ENCODE measurements around the gene C1QTNF8.

- TF ChIP-seq EZH2 (IDR thresholded peaks at IDR 0.05; ENCODE audit: insufficient read depth, poor library complexity, severe bottlenecking) = peak; percentile 53
- no peak for TF ChIP-seq EZH2phosphoT487 (IDR thresholded peaks at IDR 0.05; ENCODE audit: insufficient read depth, low read depth)
These were observed 15.0 kb downstream of the C1QTNF8 start for GRCh38 chr16:1080801-1081733.

Measured in GM23248 (cell line).